Left lung (tissue), 10 donors: ENCODE data around the gene GPHN. TPM values are rescaled to one million over a fixed set of nuclear protein-coding genes. Genes with fewer than 3 reads are reported as not detected.

ENCODE experiments used
- ATAC-seq: fragments of 200-7000 bp; cut with Tn5 transposase; one replicate; pipeline ENCODE4 v1.9.1; 2020; ENCODE audit warnings: moderate library complexity
- DNase-seq, 4 donors: peaks; one replicate each; pipeline ENCODE4 v3.0.0-alpha.2; 2013 to 2020
- H3K27ac ChIP-seq, 2 donors: fragments of 200-600 bp; sonication (generic) in 1 of 2; one replicate each; pipeline versions ENCODE4 v1.5.0 to v1.8.0; 2020 to 2021
- H3K27me3 ChIP-seq, 2 donors: fragments of 200-600 bp; sonication (generic) in 1 of 2; one replicate each; pipeline versions ENCODE4 v1.5.0 to v1.8.0; 2020 to 2021
- H3K36me3 ChIP-seq, 2 donors: fragments of 200-600 bp; sonication (generic) in 1 of 2; one replicate each; pipeline versions ENCODE4 v1.5.0 to v1.8.0; 2020 to 2021
- H3K4me1 ChIP-seq, 2 donors: fragments of 200-600 bp; one replicate each; pipeline ENCODE4 v1.8.0; 2021
- H3K4me3 ChIP-seq, 2 donors: fragments of 200-600 bp; sonication (generic) in 1 of 2; one replicate each; pipeline versions ENCODE4 v1.5.0 to v1.8.0; 2020 to 2021; ENCODE audit warnings: mild to moderate bottlenecking in 1 of 2
- H3K9me3 ChIP-seq, 2 donors: fragments of 200-600 bp; sonication (generic) in 1 of 2; one replicate each; pipeline versions ENCODE4 v1.5.0 to v1.8.0; 2020 to 2021
- intact Hi-C, 2 donors: fragments of 100-400 bp; cut with DNase I; formaldehyde crosslinking; loops; one replicate each; pipeline versions ENCODE4 v1.11.2 to v1.14.2; 2022
- polyA plus RNA-seq, 6 donors: library from polyadenylated mRNA; unstranded; fragments of 120-200 nt; gene quantifications; one replicate each; pipeline ENCODE4 v1.2.1, GENCODE V29; 2013; ENCODE audit not compliant: insufficient read length in 6 of 6
- total RNA-seq, 2 donors: library from RNA; stranded (reverse); fragmentation: NEBNext Ultra II Directional; extraction: Animal tissue kit (Norgen Biotek cat#: 25700); gene quantifications; one replicate each; pipeline ENCODE4 v1.2.1, GENCODE V29; 2021
- TF ChIP-seq, protein P1 (sequence below), 2 donors: fragments of 200-600 bp; sonication (generic) in 1 of 2; IDR thresholded peaks; one replicate each; pipeline versions ENCODE4 v1.5.0 to v1.8.0; 2021; ENCODE audit warnings: antibody characterized with exemption in 2 of 2
- donor health status: DM: no; HTN: yes; CAD: no.
- donor health status: DM: no; HTN: no; CAD: no.

GPHN gene
- total and polyA plus RNA-seq, 8 donors = 22.6 to 31.1 (median 25.7) TPM

DNA sequence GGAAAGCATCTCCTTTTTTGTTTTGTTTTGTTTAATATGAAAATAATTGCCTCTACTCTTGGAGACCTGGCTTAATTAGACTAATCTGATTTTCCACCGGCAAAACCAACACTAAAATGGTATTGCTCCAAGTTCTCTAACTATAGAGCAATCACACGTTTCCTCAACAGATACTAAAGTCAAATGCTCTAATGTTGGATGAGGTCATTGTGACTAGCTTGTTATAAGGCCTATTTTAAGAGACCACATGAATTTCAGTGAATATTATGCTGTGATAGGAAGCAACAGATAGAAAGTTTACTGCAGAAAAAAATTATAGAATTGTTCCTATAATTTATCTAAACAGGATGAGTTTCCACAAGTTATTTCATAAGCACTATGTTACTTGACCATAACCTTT, 25.1 kb upstream of the GPHN start:
- Histone ChIP-seq H3K27me3 (no peaks in the 10 kb centered on the region), H3K4me3 (no peak overlapping the region), H3K27ac (no peak overlapping the region), H3K36me3 (no peaks in the 10 kb centered on the region), H3K4me1 (no peaks in the 10 kb centered on the region), H3K9me3 (no peaks in the 10 kb centered on the region)
- intact Hi-C loops = no loop called here
- no peak for DNase-seq
- TF ChIP-seq, protein P1, sequence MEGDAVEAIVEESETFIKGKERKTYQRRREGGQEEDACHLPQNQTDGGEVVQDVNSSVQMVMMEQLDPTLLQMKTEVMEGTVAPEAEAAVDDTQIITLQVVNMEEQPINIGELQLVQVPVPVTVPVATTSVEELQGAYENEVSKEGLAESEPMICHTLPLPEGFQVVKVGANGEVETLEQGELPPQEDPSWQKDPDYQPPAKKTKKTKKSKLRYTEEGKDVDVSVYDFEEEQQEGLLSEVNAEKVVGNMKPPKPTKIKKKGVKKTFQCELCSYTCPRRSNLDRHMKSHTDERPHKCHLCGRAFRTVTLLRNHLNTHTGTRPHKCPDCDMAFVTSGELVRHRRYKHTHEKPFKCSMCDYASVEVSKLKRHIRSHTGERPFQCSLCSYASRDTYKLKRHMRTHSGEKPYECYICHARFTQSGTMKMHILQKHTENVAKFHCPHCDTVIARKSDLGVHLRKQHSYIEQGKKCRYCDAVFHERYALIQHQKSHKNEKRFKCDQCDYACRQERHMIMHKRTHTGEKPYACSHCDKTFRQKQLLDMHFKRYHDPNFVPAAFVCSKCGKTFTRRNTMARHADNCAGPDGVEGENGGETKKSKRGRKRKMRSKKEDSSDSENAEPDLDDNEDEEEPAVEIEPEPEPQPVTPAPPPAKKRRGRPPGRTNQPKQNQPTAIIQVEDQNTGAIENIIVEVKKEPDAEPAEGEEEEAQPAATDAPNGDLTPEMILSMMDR (IDR thresholded peaks at IDR 0.05) = no peak
- ATAC-seq = no peak

DNA sequence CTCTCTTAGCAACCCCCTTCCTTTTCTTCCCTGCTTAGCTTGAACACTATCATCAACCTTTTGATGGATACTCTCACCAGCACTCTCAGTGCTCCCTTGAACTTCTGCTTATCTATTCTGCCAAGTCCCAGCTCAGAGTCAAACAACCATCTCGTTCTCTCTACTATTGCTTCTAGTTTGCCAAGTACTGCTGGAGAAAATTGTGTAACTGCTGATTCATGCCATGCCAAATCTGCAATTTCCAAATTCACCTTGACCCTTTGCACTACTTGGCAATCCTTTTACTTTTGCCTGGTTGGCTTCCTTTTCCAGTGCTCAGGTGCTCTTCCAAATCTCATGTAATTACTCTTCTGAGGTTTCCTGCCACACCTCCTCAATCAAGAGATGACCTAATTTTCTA, 24.6 kb upstream of the GPHN start:
- H3K4me3 ChIP-seq = no peak overlapping the region
- H3K36me3 ChIP-seq = no peaks in the 10 kb centered on the region
- H3K9me3 ChIP-seq = no peaks in the 10 kb centered on the region
- no peaks in the 10 kb centered on the region for H3K27me3 ChIP-seq
- no peaks in the 10 kb centered on the region for H3K4me1 ChIP-seq
- DNase-seq (no peak), ATAC-seq (peak; percentile 42)
- intact Hi-C loops = no loop called here
- H3K27ac ChIP-seq = no peak overlapping the region
- TF ChIP-seq, protein P1 (IDR thresholded peaks at IDR 0.05) = no peak

DNA sequence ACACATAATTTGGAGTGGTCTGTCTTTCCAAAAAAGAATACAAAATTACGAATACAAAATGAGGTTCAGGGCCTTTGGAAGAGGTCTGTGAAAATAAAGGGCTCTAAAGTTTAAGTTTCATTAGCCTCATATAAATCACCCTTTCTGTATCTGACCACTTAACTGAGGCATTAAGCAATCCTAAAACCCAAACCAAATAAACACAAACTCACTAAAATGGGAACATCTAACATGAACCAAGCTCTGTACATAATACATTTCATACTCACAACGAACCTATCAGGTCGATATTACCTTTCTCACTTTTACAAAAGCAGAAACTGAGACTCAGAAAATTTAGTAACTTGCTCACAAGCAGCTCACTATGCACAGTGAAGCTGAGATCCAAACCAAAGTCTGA, 22.9 kb upstream of the GPHN start:
- DNase-seq = no peak
- intact Hi-C loops = no loop called here
- H3K27me3 ChIP-seq = no peaks in the 10 kb centered on the region
- no peak overlapping the region for H3K27ac ChIP-seq
- no peak overlapping the region for H3K4me3 ChIP-seq
- H3K9me3 ChIP-seq = no peaks in the 10 kb centered on the region
- ATAC-seq = no peak
- TF ChIP-seq, protein P1 (IDR thresholded peaks at IDR 0.05) = no peak
- H3K36me3 ChIP-seq = no peaks in the 10 kb centered on the region
- H3K4me1 ChIP-seq = no peaks in the 10 kb centered on the region

DNA sequence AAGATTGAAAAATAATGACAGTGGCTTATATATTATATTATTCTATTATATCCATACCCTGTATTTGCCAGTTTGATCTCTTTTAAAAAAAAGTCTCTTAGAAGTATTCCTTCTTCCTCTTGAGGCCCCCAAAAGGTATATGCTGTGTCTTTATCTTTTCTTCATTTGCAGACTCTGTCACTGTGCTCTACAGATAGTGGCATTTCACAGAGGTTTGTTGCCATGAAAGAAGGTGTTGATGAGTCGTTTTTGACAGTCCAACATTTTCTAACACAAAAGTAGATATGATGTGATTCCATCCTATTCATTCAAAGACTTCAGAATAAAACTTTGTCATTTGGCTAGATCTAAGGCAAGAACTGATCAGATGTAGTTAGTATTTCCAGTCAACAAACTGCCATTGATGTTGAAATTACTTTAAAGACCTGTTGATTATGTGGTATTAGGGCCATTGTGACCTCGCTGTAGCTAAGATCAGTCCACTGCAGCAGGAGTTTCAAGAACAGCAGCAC, 22.0 kb upstream of the GPHN start, which contains the start of gene CCDC196:
TSS of gene CCDC196 (plus strand) at position 462 of the 512 bp plus-strand sequence. CDS start 132 bp downstream, outside the sequence.
- Histone ChIP-seq H3K27ac (no peak within 1 kb of the TSS), H3K4me3 (no peak within 1 kb of the TSS), H3K9me3 (no peaks in the 10 kb centered on the region), H3K36me3 (no peaks in the 10 kb centered on the region), H3K27me3 (no peaks in the 10 kb centered on the region), H3K4me1 (no peaks in the 10 kb centered on the region)
- ATAC-seq = no peak
- intact Hi-C loops = no loop called here
- TF ChIP-seq, protein P1 (IDR thresholded peaks at IDR 0.05) = no peak
- no peak for DNase-seq

DNA sequence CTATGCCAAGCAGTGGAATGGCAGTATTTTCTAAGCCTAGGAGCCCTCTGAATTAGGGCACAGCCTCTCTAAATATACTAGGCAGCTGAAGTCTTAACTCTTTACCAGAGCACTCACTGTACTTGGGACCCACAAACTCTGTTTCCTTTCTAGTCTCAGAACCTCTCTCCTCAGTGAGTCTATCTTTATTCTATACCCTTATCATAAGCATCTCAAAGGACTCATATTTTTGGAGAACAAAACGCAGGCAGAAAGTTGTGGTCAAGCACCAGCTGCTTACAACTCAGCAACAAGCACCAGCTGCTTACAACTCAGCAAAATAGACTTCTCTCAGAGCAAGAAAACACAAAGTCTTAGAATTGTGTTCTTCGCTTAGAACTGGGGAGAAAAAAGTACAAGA, 20.8 kb upstream of the GPHN start:
- no peaks in the 10 kb centered on the region for H3K27me3 ChIP-seq
- ATAC-seq (no peak), DNase-seq (no peak)
- H3K4me1 ChIP-seq = no peaks in the 10 kb centered on the region
- no peaks in the 10 kb centered on the region for H3K36me3 ChIP-seq
- TF ChIP-seq, protein P1 (IDR thresholded peaks at IDR 0.05) = no peak
- H3K9me3 ChIP-seq = no peaks in the 10 kb centered on the region
- no peak overlapping the region for H3K27ac ChIP-seq
- intact Hi-C loops = no loop called here
- H3K4me3 ChIP-seq = no peak overlapping the region
